ENCODE data around the gene FAM227A. TPM values are rescaled to one million over a fixed set of nuclear protein-coding genes. Genes with fewer than 3 reads are reported as not detected.

The FAM227A gene
- total and polyA plus RNA-seq, 2 of the 4 experiments (the other 2 are of a cell fraction) = 1.3 to 1.4 TPM

DNA sequence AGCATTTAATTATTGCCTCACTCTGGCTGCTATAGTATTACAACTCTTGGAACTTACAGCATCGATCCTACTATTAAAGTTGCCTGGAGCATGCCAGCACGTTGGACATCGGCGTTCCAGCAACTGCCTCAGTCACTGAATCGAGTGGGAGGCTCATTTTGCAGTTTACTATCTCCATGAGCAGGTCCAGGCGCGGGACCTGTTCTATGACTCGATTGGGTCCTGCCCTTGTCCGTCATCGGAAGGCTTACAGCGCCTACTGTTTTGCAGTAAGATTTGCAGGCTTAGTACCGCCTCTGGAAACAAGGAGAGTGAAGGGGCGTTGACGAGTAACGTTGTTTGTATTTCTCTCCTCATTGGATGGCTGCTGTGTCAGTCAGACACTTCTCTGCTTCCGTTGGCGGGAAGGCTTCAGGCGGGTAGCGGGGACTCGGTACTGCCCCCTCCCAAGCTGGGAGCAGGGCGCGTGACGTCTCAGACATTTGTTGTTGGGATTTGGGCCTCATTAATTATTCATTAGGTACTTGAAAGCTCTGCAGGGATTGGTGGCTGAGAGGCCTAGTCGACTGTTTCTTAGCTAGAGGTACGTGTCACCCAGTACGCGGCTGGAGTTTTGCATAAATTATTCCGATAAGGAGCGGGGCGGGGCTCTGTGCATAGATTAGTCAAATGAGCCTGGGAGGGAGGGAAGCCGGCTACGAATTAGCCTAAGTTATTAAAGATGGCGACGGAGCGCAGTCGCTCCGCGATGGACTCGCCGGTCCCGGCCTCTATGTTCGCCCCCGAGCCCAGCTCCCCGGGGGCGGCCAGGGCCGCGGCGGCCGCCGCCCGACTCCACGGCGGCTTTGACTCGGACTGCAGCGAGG is 49.3 kb upstream of the FAM227A start, which contains the start of gene GTPBP1:
Gene GTPBP1 (plus strand): TSS at position 710 of the 866 bp plus-strand sequence. CDS start 12 bp downstream, at position 722.
- no peaks in the 10 kb centered on the region for H3K27me3 ChIP-seq (ENCODE audit: control insufficient read depth, insufficient read depth, low read length)
- H3K79me1 ChIP-seq (ENCODE audit: low read depth in 1 of 2, low read length in 2 of 2) = peaks cover 2 to 51% of the 10 kb centered on the region in 2 experiments; a peak in 2 of 4 replicates
- peak within 1 kb of the TSS; percentile 72 for H3K27ac ChIP-seq (ENCODE audit: insufficient read depth, low read length)
- peak within 1 kb of the TSS; percentile 69 for H3K4me3 ChIP-seq (ENCODE audit: insufficient read depth, low read depth, low read length)
- CTCF ChIA-PET = interaction anchor here (1.5 kb wide), 1 partner anchor 13 kb away, joined by 3 read pairs; no protein-coding TSS in a partner anchor
- no peak within 1 kb of the TSS for H2BK120ac ChIP-seq (ENCODE audit: low read depth, low read length)
- in situ Hi-C loops (cut with MboI; ENCODE audit: low sequenced_read_pairs) (no loop called here), dilution Hi-C loops (cut with HindIII; ENCODE audit: low sequenced_read_pairs, unreplicated experiment) (no loop called here), intact Hi-C loops (cut with micrococcal nuclease) (loop anchor here (10.0 kb wide), 1 partner anchor 651 kb away; the partner anchor contains the start of gene PICK1)
- peak within 1 kb of the TSS; percentile 97 for H2AK9ac ChIP-seq (replicated peaks; ENCODE audit: low read depth, low read length, poor library complexity)
- peak within 1 kb of the TSS; percentile 60 for H2AK5ac ChIP-seq (ENCODE audit: low read depth, low read length)
- peak; percentile 100 for DNase-seq
- H2BK5ac ChIP-seq (ENCODE audit: low read depth, low read length, poor library complexity, severe bottlenecking) = peak within 1 kb of the TSS; percentile 77
- no peak within 1 kb of the TSS for H2BK20ac ChIP-seq (ENCODE audit: low read depth, low read length)
- no peaks in the 10 kb centered on the region for H3K9me3 ChIP-seq (ENCODE audit: control insufficient read depth, insufficient read depth, low read length)
- BruUV-seq (replicated peaks) = no TSS peak
- H3K14ac ChIP-seq (replicated peaks; ENCODE audit: low read depth, low read length) = peak within 1 kb of the TSS; percentile 87
- H3K23ac ChIP-seq (ENCODE audit: low read depth, low read length) = peak within 1 kb of the TSS; percentile 99
- H4K20me1 ChIP-seq (ENCODE audit: insufficient read depth, low read length) = peaks cover 41% of the 10 kb centered on the region
- peak within 1 kb of the TSS; percentile 21; the same call in 1 of the 2 replicates for H3K18ac ChIP-seq (ENCODE audit: low read depth, low read length)
- WGBS, 2 experiments (ENCODE audit: extremely low coverage in 2 of 2, insufficient read length in 1 of 2) = 0% methylated on average over 35 of the region's 55 CpGs; no CpG with 5 or more reads in 1 of the 2 experiments
- H3K9ac ChIP-seq (ENCODE audit: low read depth, low read length) = peak within 1 kb of the TSS; percentile 64
- 0 out of 3 replicates have a peak within 1 kb of the TSS, but pooled peaks have one; percentile 29 for H2BK15ac ChIP-seq (ENCODE audit: low read depth, low read length)
- peaks cover 1% of the 10 kb centered on the region; the same call in 1 of the 2 replicates for H3K36me3 ChIP-seq (ENCODE audit: control insufficient read depth, insufficient read depth, low read length)
- POLR2A ChIA-PET (ENCODE audit: unreplicated experiment) = no interaction called here
- peaks cover 22% of the 10 kb centered on the region for H3K9me1 ChIP-seq (ENCODE audit: insufficient read depth, low read length)
- H3K4ac ChIP-seq (ENCODE audit: low read depth, low read length) = peak within 1 kb of the TSS; percentile 91
- peak within 1 kb of the TSS; percentile 34; the same call in 1 of the 2 replicates for H4K5ac ChIP-seq (ENCODE audit: low read depth, low read length)
- H4K91ac ChIP-seq (ENCODE audit: insufficient read depth, low read depth, low read length) = peak within 1 kb of the TSS; percentile 53; the same call in 1 of the 2 replicates
- peak; percentile 87 for ATAC-seq (ENCODE audit: low read depth)
- H3K56ac ChIP-seq (ENCODE audit: extremely low read depth, insufficient read depth, low read length) = peak within 1 kb of the TSS; percentile 75
- peak within 1 kb of the TSS; percentile 93 for H2AFZ ChIP-seq (replicated peaks; ENCODE audit: low read length, poor library complexity)
- peak within 1 kb of the TSS in 1 of 2 experiments; percentile 48; a peak in 1 of 4 replicates for H4K8ac ChIP-seq (ENCODE audit: low read depth in 2 of 2, low read length in 2 of 2)
- peak within 1 kb of the TSS; percentile 92 for H3K4me2 ChIP-seq (ENCODE audit: low read depth, low read length)
- H3K4me1 ChIP-seq (ENCODE audit: control insufficient read depth, insufficient read depth, low read length) = peaks cover 8% of the 10 kb centered on the region
- TF ChIP-seq USF2 (IDR thresholded peaks at IDR 0.05; ENCODE audit: low read depth, low read length) (peak; percentile 82), CTCF (conservative IDR thresholded peaks at IDR 0.05; ENCODE audit: low read depth, low read length) (peak; percentile 13; the same call in 1 of the 2 replicates), RAD21 (IDR thresholded peaks at IDR 0.05; ENCODE audit: low read length) (no peak), MXI1 (IDR thresholded peaks at IDR 0.05; ENCODE audit: borderline replicate concordance, low read depth, low read length) (no peak), CHD1 (IDR thresholded peaks at IDR 0.05; ENCODE audit: low read depth, low read length) (peak; percentile 94; the same call in 1 of the 2 replicates), CEBPB (IDR thresholded peaks at IDR 0.05; ENCODE audit: low read depth, low read length) (peak; percentile 71), NFE2L2 (IDR thresholded peaks at IDR 0.05; ENCODE audit: low read depth, low read length) (no peak), ELK1 (IDR thresholded peaks at IDR 0.05; ENCODE audit: borderline replicate concordance, low read depth, low read length) (no peak), RFX5 (IDR thresholded peaks at IDR 0.05; ENCODE audit: low read depth, low read length) (peak; percentile 66; the same call in 1 of the 2 replicates), FOS (IDR thresholded peaks at IDR 0.05; ENCODE audit: low read depth, low read length) (no peak; the same call in 1 of the 2 replicates), MAFK (IDR thresholded peaks at IDR 0.05; ENCODE audit: low read depth, low read length) (peak; percentile 85), POLR2A (IDR thresholded peaks at IDR 0.05; ENCODE audit: low read depth, low read length) (peak; percentile 91), BHLHE40 (IDR thresholded peaks at IDR 0.05; ENCODE audit: low read depth, low read length) (no peak)

Data from IMR-90 (cell line).